Measurements from ENCODE around the gene PSD4.

Gene PSD4

GRCh38 chr2:113167962-113168340 is 5.8 kb upstream of the PSD4 start:
- 86% methylated on average over 5 of the region's 6 CpGs for WGBS
- H3K4me1 ChIP-seq (ENCODE audit: control insufficient read depth, insufficient read depth, low read depth, low read length), result no peaks in the 10 kb centered on the region

GRCh38 chr2:113169002-113169530 is 4.7 kb upstream of the PSD4 start:
- Histone ChIP-seq H3K4me3 (ENCODE audit: insufficient read depth in 1 of 2, low read depth in 1 of 2, low read length in 2 of 2) (no peak overlapping the region), H3K4me1 (ENCODE audit: control insufficient read depth, insufficient read depth, low read depth, low read length) (peaks cover 2% of the 10 kb centered on the region), H2AFZ (ENCODE audit: low read depth, low read length) (no peak overlapping the region), H3K9me3 (ENCODE audit: control insufficient read depth, low read length) (no peaks in the 10 kb centered on the region), H3K9ac (ENCODE audit: low read length) (no peak overlapping the region), H3K18ac (ENCODE audit: low read depth in 1 of 2, low read length in 2 of 2) (no peak overlapping the region), H3K4ac (ENCODE audit: low read depth in 1 of 2, low read length in 2 of 2) (no peak overlapping the region), H2BK12ac (ENCODE audit: low read length in 2 of 2) (no peak overlapping the region), H2BK120ac (ENCODE audit: low read depth, low read length) (no peak overlapping the region), H3K23ac (ENCODE audit: low read length in 2 of 2) (no peak overlapping the region), H2BK5ac (ENCODE audit: low read depth, low read length, poor library complexity, severe bottlenecking) (no peak overlapping the region), H2AK5ac (ENCODE audit: low read length, severe bottlenecking) (no peak overlapping the region), H3K27me3 (ENCODE audit: control insufficient read depth in 1 of 2, insufficient read depth in 1 of 2, low read length in 2 of 2) (no peaks in the 10 kb centered on the region), H3K36me3 (ENCODE audit: control insufficient read depth in 1 of 2, insufficient read depth in 2 of 2, low read depth in 1 of 2, low read length in 2 of 2) (peaks cover 0 to 5% of the 10 kb centered on the region in 2 experiments), H3K4me2 (ENCODE audit: low read length, poor library complexity, severe bottlenecking) (no peak overlapping the region), H3K79me1 (replicated peaks; ENCODE audit: low read length, poor library complexity, severe bottlenecking) (peaks cover 9% of the 10 kb centered on the region), H4K8ac (ENCODE audit: low read length) (no peak overlapping the region), H3K14ac (ENCODE audit: low read length in 2 of 2) (no peak overlapping the region), H4K91ac (ENCODE audit: low read length) (no peak overlapping the region), H2BK15ac (ENCODE audit: low read depth, poor library complexity, severe bottlenecking) (no peak overlapping the region), H3K27ac (ENCODE audit: low read length, poor library complexity, severe bottlenecking) (no peak overlapping the region)
- DNase-seq, result no peak
- 90% methylated on average over 8 of the region's 8 CpGs for WGBS

More at GRCh38 chr2:113167962-113168340, 5.8 kb upstream of the PSD4 start:
- DNase-seq, result no peak
- no peak overlapping the region for H2BK120ac ChIP-seq (ENCODE audit: low read depth, low read length)
- H2BK15ac ChIP-seq (ENCODE audit: low read depth, poor library complexity, severe bottlenecking), result no peak overlapping the region
- H3K4ac ChIP-seq (ENCODE audit: low read depth in 1 of 2, low read length in 2 of 2), result no peak overlapping the region
- no peak overlapping the region for H3K4me2 ChIP-seq (ENCODE audit: low read length, poor library complexity, severe bottlenecking)
- no peak overlapping the region for H3K18ac ChIP-seq (ENCODE audit: low read depth in 1 of 2, low read length in 2 of 2)
- H2AFZ ChIP-seq (ENCODE audit: low read depth, low read length), result no peak overlapping the region
- no peak overlapping the region for H3K9ac ChIP-seq (ENCODE audit: low read length)
- H3K27me3 ChIP-seq (ENCODE audit: control insufficient read depth in 1 of 2, insufficient read depth in 1 of 2, low read length in 2 of 2), result no peaks in the 10 kb centered on the region
- H2BK5ac ChIP-seq (ENCODE audit: low read depth, low read length, poor library complexity, severe bottlenecking), result no peak overlapping the region
- H3K23ac ChIP-seq (ENCODE audit: low read length in 2 of 2), result no peak overlapping the region
- H3K79me1 ChIP-seq (replicated peaks; ENCODE audit: low read length, poor library complexity, severe bottlenecking), result peaks cover 9% of the 10 kb centered on the region
- H2BK12ac ChIP-seq (ENCODE audit: low read length in 2 of 2), result no peak overlapping the region
- H4K8ac ChIP-seq (ENCODE audit: low read length), result no peak overlapping the region
- no peak overlapping the region for H3K4me3 ChIP-seq (ENCODE audit: insufficient read depth in 1 of 2, low read depth in 1 of 2, low read length in 2 of 2)
- no peak overlapping the region for H3K14ac ChIP-seq (ENCODE audit: low read length in 2 of 2)
- no peak overlapping the region for H4K91ac ChIP-seq (ENCODE audit: low read length)
- H2AK5ac ChIP-seq (ENCODE audit: low read length, severe bottlenecking), result no peak overlapping the region
- H3K27ac ChIP-seq (ENCODE audit: low read length, poor library complexity, severe bottlenecking), result no peak overlapping the region
- no peaks in the 10 kb centered on the region for H3K9me3 ChIP-seq (ENCODE audit: control insufficient read depth, low read length)
- peaks cover 0 to 5% of the 10 kb centered on the region in 2 experiments for H3K36me3 ChIP-seq (ENCODE audit: control insufficient read depth in 1 of 2, insufficient read depth in 2 of 2, low read depth in 1 of 2, low read length in 2 of 2)

GRCh38 chr2:113169586-113169985 is 4.2 kb upstream of the PSD4 start:
- H3K18ac ChIP-seq (ENCODE audit: low read depth in 1 of 2, low read length in 2 of 2), result no peak overlapping the region
- no peak overlapping the region for H2AK5ac ChIP-seq (ENCODE audit: low read length, severe bottlenecking)
- H2BK120ac ChIP-seq (ENCODE audit: low read depth, low read length), result no peak overlapping the region
- no peak overlapping the region for H3K4ac ChIP-seq (ENCODE audit: low read depth in 1 of 2, low read length in 2 of 2)
- H3K9me3 ChIP-seq (ENCODE audit: control insufficient read depth, low read length), result no peaks in the 10 kb centered on the region
- H4K91ac ChIP-seq (ENCODE audit: low read length), result no peak overlapping the region
- H2BK12ac ChIP-seq (ENCODE audit: low read length in 2 of 2), result no peak overlapping the region
- H4K8ac ChIP-seq (ENCODE audit: low read length), result no peak overlapping the region
- H3K4me3 ChIP-seq (ENCODE audit: insufficient read depth in 1 of 2, low read depth in 1 of 2, low read length in 2 of 2), result no peak overlapping the region
- peaks cover 0 to 5% of the 10 kb centered on the region in 2 experiments for H3K36me3 ChIP-seq (ENCODE audit: control insufficient read depth in 1 of 2, insufficient read depth in 2 of 2, low read depth in 1 of 2, low read length in 2 of 2)
- H3K27ac ChIP-seq (ENCODE audit: low read length, poor library complexity, severe bottlenecking), result no peak overlapping the region
- no peak overlapping the region for H3K23ac ChIP-seq (ENCODE audit: low read length in 2 of 2)
- no peak for DNase-seq
- no peak overlapping the region for H3K4me2 ChIP-seq (ENCODE audit: low read length, poor library complexity, severe bottlenecking)
- H3K27me3 ChIP-seq (ENCODE audit: control insufficient read depth in 1 of 2, insufficient read depth in 1 of 2, low read length in 2 of 2), result no peaks in the 10 kb centered on the region
- H2BK5ac ChIP-seq (ENCODE audit: low read depth, low read length, poor library complexity, severe bottlenecking), result no peak overlapping the region
- no peak overlapping the region for H2AFZ ChIP-seq (ENCODE audit: low read depth, low read length)
- no peak overlapping the region for H3K9ac ChIP-seq (ENCODE audit: low read length)
- WGBS, result 88% methylated on average over 2 of the region's 3 CpGs
- H3K4me1 ChIP-seq (ENCODE audit: control insufficient read depth, insufficient read depth, low read depth, low read length), result peaks cover 3% of the 10 kb centered on the region
- H3K79me1 ChIP-seq (replicated peaks; ENCODE audit: low read length, poor library complexity, severe bottlenecking), result peaks cover 5% of the 10 kb centered on the region
- H2BK15ac ChIP-seq (ENCODE audit: low read depth, poor library complexity, severe bottlenecking), result no peak overlapping the region
- no peak overlapping the region for H3K14ac ChIP-seq (ENCODE audit: low read length in 2 of 2)

- Histone ChIP-seq H3K4me1 (ENCODE audit: control insufficient read depth, insufficient read depth, low read depth, low read length) (peaks cover 5% of the 10 kb centered on the region), H3K4me3 (ENCODE audit: insufficient read depth in 1 of 2, low read depth in 1 of 2, low read length in 2 of 2) (no peak overlapping the region), H2BK12ac (ENCODE audit: low read length in 2 of 2) (no peak overlapping the region), H4K8ac (ENCODE audit: low read length) (no peak overlapping the region), H3K23ac (ENCODE audit: low read length in 2 of 2) (no peak overlapping the region), H2BK120ac (ENCODE audit: low read depth, low read length) (no peak overlapping the region), H2BK15ac (ENCODE audit: low read depth, poor library complexity, severe bottlenecking) (no peak overlapping the region), H3K36me3 (ENCODE audit: control insufficient read depth in 1 of 2, insufficient read depth in 2 of 2, low read depth in 1 of 2, low read length in 2 of 2) (peaks cover 0 to 8% of the 10 kb centered on the region in 2 experiments), H3K4me2 (ENCODE audit: low read length, poor library complexity, severe bottlenecking) (no peak overlapping the region), H3K27ac (ENCODE audit: low read length, poor library complexity, severe bottlenecking) (no peak overlapping the region), H3K18ac (ENCODE audit: low read depth in 1 of 2, low read length in 2 of 2) (no peak overlapping the region), H2AFZ (ENCODE audit: low read depth, low read length) (no peak overlapping the region), H3K9ac (ENCODE audit: low read length) (no peak overlapping the region), H4K91ac (ENCODE audit: low read length) (no peak overlapping the region), H3K9me3 (ENCODE audit: control insufficient read depth, low read length) (no peaks in the 10 kb centered on the region), H3K4ac (ENCODE audit: low read depth in 1 of 2, low read length in 2 of 2) (no peak overlapping the region), H2BK5ac (ENCODE audit: low read depth, low read length, poor library complexity, severe bottlenecking) (no peak overlapping the region), H2AK5ac (ENCODE audit: low read length, severe bottlenecking) (no peak overlapping the region), H3K27me3 (ENCODE audit: control insufficient read depth in 1 of 2, insufficient read depth in 1 of 2, low read length in 2 of 2) (no peaks in the 10 kb centered on the region), H3K79me1 (replicated peaks; ENCODE audit: low read length, poor library complexity, severe bottlenecking) (peaks cover 3% of the 10 kb centered on the region), H3K14ac (ENCODE audit: low read length in 2 of 2) (no peak overlapping the region)
- no peak for DNase-seq
- 96% methylated on average over 8 of the region's 8 CpGs for WGBS
Measured at GRCh38 chr2:113171334-113172075, 2.3 kb upstream of the PSD4 start.

Measured in mesenchymal stem cell (in vitro differentiated cells and primary cell).